HG02759 (cell line): ENCODE results near the gene RAB20.
"Not testable (repeated sequence)": the region's sequence is repeated elsewhere in the genome, so short reads cannot be mapped to it uniquely, and the experiment has no call there.

Experiments
- ATAC-seq: cut with Tn5 transposase; IDR thresholded peaks from one replicate; pipeline ENCODE4 v1.9.1; 2021; ENCODE audit warnings: mild to moderate bottlenecking, moderate library complexity; ENCODE audit not compliant: unreplicated experiment

The RAB20 gene

GRCh38 chr13:110555601-110556223, 5.8 kb downstream of the RAB20 start:
- no peak for ATAC-seq

- ATAC-seq: no peak
Measured at GRCh38 chr13:110554946-110555345, 6.6 kb downstream of the RAB20 start.

- no peak for ATAC-seq
Measured at GRCh38 chr13:110554227-110554836, 7.2 kb downstream of the RAB20 start.

DNA sequence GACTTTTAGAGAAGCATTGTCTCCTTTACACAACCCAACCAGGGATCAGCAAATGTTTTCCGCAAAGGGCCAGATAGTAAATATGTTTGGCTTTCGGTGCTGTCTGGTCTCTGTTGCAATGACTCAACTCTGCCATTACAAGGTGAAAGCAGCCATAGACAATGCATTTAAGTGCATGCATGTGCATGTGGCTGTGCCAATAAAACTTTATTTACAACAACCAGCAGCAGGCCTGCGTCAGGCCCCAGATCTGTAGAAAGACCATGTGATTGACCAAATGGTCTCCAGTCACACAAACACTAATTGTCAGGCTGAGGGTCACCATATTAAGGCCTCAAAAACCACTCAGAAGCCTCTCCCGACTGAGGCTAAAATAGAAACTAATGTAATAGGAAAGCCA, 8.1 kb downstream of the RAB20 start:
- ATAC-seq: no peak

- no peak for ATAC-seq
Measured at GRCh38 chr13:110552767-110553166, 8.8 kb downstream of the RAB20 start.

DNA sequence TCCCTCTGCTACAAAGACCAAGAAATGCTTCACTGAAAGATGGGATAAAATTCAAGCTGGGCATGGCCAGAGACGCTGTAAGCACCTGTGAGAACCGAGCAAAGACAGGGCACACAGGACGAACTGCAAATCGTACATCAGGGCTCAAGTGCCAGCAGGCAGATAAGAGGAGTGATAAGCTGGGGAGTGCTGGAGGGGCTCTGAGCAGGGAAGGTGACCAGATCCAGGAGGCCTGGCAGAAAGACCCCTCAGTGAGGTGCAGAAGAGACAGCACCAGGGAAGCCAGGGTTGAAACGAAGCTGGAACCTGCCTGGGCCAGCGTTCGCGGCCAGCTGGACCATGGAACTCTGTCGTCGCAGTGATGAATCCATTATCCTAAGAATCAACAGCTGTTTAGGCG, 10.2 kb downstream of the RAB20 start:
- no peak for ATAC-seq

- ATAC-seq: no peak
Measured at GRCh38 chr13:110549795-110550160, 11.7 kb downstream of the RAB20 start.

GRCh38 chr13:110548891-110549794, 12.4 kb downstream of the RAB20 start:
- ATAC-seq: no peak

- no peak for ATAC-seq
Measured at GRCh38 chr13:110546926-110547325, 14.6 kb downstream of the RAB20 start.

GRCh38 chr13:110546378-110546777, 15.1 kb downstream of the RAB20 start:
- no peak for ATAC-seq

GRCh38 chr13:110542169-110542796, 19.2 kb downstream of the RAB20 start:
- no peak for ATAC-seq

DNA sequence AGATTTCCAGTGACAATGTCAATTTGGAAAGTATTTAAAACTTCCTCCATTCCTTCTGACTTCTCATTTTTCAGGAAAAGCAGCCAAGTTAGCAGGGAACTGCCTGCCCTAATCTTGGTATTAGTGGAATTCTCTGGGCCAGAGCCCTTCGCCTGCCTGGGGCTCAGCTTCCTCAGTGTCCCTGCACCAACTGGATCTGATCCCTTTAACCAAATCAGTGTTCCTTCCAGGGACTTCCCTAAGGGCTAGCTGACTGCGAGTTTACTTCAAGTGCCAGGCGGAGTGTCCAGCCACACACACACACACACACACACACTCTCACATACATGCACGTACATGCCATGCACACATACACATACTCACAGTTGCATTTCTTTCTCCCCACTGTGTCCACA, 20.0 kb downstream of the RAB20 start:
- ATAC-seq: no peak

DNA sequence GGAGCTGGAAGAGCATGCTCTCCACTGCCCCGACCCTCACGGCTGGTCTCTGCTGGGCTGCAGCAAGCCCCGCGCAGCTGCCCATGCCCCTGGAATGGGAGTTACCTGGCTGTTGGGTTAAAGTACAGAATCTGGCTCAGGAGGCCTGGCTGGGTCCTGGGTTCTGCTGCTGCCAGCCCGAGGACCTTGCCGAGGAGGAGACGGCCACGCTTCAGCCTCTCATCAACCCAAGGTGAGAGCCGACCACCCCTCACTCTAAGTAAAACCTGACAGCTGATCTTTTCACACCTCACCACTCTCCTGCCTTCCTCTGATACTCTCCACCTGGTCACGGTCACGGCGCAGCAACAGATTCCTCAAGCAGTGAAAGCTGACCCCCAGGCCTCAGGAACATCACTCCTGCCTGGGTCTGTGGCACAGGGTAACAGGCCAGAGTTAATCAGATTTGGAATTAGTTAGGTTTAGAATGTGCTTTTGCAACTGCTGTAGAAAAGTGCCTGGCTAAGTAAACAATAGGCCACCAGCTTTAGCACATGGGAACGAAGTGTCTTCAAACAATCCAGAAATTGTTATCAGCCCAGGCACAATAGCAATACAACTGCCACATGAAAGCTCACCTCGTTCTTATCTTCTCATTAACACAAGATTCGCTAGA, 20.5 kb downstream of the RAB20 start:
- ATAC-seq: no peak

DNA sequence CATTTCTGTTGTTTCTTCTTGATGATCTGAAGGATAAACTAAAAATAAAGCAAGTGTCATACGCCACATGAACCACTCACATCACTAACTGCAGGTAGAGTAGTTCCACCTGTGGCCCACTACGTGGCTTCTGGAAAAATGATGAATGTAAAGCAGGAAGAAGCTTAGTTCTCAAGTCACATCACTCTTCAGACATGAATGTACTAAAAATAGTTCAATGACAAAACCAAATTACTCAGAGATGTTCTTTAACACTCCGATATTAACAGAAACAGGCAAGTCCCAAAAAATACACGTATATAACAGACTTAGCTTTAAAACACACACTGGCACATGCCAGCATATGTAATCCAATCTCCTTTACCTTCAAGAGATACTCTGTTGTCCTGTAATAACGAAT, 21.6 kb downstream of the RAB20 start:
- ATAC-seq: no peak

GRCh38 chr13:110538632-110539031, 22.9 kb downstream of the RAB20 start:
- ATAC-seq: no peak

- ATAC-seq: peak; percentile 50
Measured at GRCh38 chr13:110536006-110536693, 25.4 kb downstream of the RAB20 start.

GRCh38 chr13:110535526-110535925, 26.0 kb downstream of the RAB20 start:
- ATAC-seq: no peak

DNA sequence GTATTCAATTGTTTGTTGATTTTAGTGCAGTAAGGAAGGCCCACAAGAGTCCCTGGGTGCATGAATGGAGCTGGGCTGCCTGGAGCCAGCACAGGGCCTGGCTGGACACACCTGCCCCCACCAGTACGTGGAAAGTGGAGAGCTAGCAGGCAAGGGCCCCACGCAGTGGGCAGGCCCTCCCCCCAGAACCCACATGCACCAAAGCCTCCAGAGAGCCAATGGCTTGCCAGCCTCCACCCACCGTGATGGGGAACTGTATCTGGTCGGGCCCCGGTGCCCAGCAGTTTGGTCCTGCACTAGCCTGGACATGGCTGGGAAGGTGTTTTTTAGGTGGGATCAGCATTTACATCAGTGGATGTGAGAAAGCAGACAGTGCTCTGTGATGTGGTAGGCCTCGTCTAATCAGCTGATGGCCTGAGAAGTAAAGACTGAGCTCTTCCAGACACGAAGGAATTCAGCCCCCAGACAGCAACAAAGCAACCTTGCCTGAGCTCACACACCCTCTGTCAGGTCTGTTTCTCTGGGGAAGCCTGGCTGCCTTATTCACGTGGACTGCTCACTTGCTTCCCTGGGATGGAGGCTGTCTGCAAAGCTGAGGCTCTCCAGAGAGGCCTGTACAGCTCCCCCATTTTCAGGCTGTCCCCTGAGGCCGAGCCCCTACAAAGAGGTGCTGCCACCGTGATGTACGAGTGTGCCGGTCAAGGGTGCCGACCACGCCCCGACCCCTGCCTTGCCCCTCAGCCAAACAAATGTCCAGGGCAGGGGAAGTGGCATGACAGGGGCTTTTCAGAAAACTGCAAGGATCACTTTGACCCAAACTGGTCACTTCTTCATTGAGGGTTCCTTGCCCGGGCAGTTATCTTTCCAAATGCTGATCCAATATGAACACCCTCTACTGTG, 27.5 kb downstream of the RAB20 start:
- no peak for ATAC-seq

DNA sequence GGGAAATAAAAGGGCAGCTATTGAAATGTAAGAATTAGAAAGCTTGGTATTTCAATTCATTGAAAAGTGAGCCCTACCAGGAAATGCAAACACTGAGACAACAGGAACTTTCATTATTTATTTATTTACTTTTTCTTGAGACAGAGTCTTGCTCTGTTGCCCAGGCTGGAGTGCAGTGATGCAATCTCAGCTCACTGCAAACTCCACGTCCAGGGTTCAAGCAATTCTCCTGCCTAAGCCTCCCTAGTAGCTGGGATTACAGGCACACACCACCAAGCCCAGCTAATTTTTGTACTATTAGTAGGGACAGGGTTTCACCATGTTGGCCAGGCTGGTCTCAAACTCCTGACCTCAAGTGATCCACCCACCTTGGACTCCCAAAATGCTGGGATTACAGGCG, 29.3 kb downstream of the RAB20 start:
- not testable (repeated sequence) for ATAC-seq
